GM12878 (cell line): ENCODE data around the gene ADAMTS17. TPM values are rescaled to one million over a fixed set of nuclear protein-coding genes. Genes with fewer than 3 reads are reported as not detected.

Experiments
- ATAC-seq: fragments of 200-7000 bp; cut with Tn5 transposase; 3 replicates; pipeline ENCODE4 v1.9.1; 2020; ENCODE audit warnings: mild to moderate bottlenecking, moderate library complexity
- BruUV-seq: library from RNA; stranded (reverse); fragments of 400-500 nt; replicated peaks from 2 replicates; lab custom pipeline; 2021; lab: Mats Ljungman, UMichigan
- CTCF ChIA-PET: fragments of 300-600 bp; sonication (Branson Sonifier 250); formaldehyde crosslinking; extraction: SDS; loops from one replicate; lab custom pipeline; 2021; ENCODE audit warnings: inconsistent platforms; lab: Yijun Ruan, JAX
- POLR2A ChIA-PET: fragments of 350-600 bp; formaldehyde crosslinking; extraction: SDS; loops from one replicate; lab custom pipeline; 2021; ENCODE audit warnings: inconsistent platforms; lab: Charles Lee
- RAD21 ChIA-PET: fragments of 300-600 bp; sonication (Branson Sonifier 250); formaldehyde crosslinking; loops from one replicate; lab custom pipeline; 2023; ENCODE audit warnings: antibody characterized with exemption; ENCODE audit not compliant: unreplicated experiment; lab: Charles Lee
- SMC1A ChIA-PET: fragments of 300-600 bp; sonication (Branson Sonifier 250); formaldehyde crosslinking; loops from one replicate; lab custom pipeline; 2023; ENCODE audit not compliant: unreplicated experiment, uncharacterized antibody; lab: Charles Lee
- DNase-seq: peaks from one replicate; pipeline ENCODE4 v3.0.0-alpha.2; 2011; ENCODE audit warnings: low read depth, low spot score
- FAIRE-seq: peaks from 3 replicates; lab custom pipeline; 2011; peaks lifted over from hg19 to GRCh38; lab: Jason Lieb, UNC
- H2AFZ ChIP-seq: 2 replicates; pipeline ENCODE4 v1.6.0; 2011; ENCODE audit warnings: low read depth, low read length, control low read depth; ENCODE audit not compliant: control insufficient read depth
- H3K27ac ChIP-seq: 2 replicates; pipeline ENCODE4 v1.5.1; 2011; ENCODE audit warnings: control low read depth; ENCODE audit not compliant: control insufficient read depth, insufficient read depth
- H3K27me3 ChIP-seq, 2 experiments: replicated peaks in 1 of 2; 2 replicates each; pipeline versions ENCODE4 v1.6.0 to v1.6.1; 2011; ENCODE audit warnings: low read length in 1 of 2; ENCODE audit not compliant: control insufficient read depth in 2 of 2, insufficient read depth in 2 of 2
- H3K36me3 ChIP-seq, 2 experiments: 2 replicates each; pipeline ENCODE4 v1.5.1; 2011; ENCODE audit warnings: low read length in 1 of 2; ENCODE audit not compliant: control insufficient read depth in 2 of 2, insufficient read depth in 2 of 2
- H3K4me1 ChIP-seq: 2 replicates; pipeline ENCODE4 v1.6.1; 2011; ENCODE audit warnings: mild to moderate bottlenecking, low read length, moderate library complexity, mixed read lengths; ENCODE audit not compliant: control insufficient read depth, insufficient read depth
- H3K4me2 ChIP-seq: 2 replicates; pipeline ENCODE4 v1.6.0; 2011; ENCODE audit warnings: control low read depth; ENCODE audit not compliant: control insufficient read depth, insufficient read depth
- H3K4me3 ChIP-seq: fragments of 200-600 bp; sonication (generic); 2 replicates; pipeline ENCODE4 v1.5.1; 2016
- H3K79me2 ChIP-seq: 2 replicates; pipeline ENCODE4 v1.6.0; 2011; ENCODE audit warnings: low read length; ENCODE audit not compliant: control insufficient read depth, insufficient read depth
- H3K9ac ChIP-seq: 2 replicates; pipeline ENCODE4 v1.8.0; 2011; ENCODE audit warnings: low read length, control low read depth, mixed read lengths; ENCODE audit not compliant: control insufficient read depth, insufficient read depth
- H3K9me3 ChIP-seq: replicated peaks from 3 replicates; pipeline ENCODE4 v1.5.1; 2011; ENCODE audit warnings: mild to moderate bottlenecking, low read length; ENCODE audit not compliant: control insufficient read depth, insufficient read depth
- H4K20me1 ChIP-seq: 2 replicates; pipeline ENCODE4 v1.6.0; 2011; ENCODE audit not compliant: control insufficient read depth, insufficient read depth
- ASH2L ChIP-seq: fragments of 300-600, 200-600 bp; sonication (generic); IDR thresholded peaks from 2 replicates; pipeline ENCODE4 v1.6.1; 2017; ENCODE audit warnings: low read depth, mild to moderate bottlenecking, borderline replicate concordance
- CEBPB ChIP-seq, 2 experiments: fragments of 150-350 bp in 1 of 2; IDR thresholded peaks; 2 replicates each; pipeline ENCODE4 v1.6.1; 2012 to 2014; ENCODE audit warnings: low read depth in 2 of 2, low read length in 2 of 2, borderline replicate concordance in 1 of 2, inconsistent platforms in 1 of 2
- FOXM1 ChIP-seq: IDR thresholded peaks from 2 replicates; pipeline ENCODE4 v1.6.1; 2012; ENCODE audit warnings: low read depth, mild to moderate bottlenecking, inconsistent platforms, low read length, moderate library complexity
- HDAC2 ChIP-seq: fragments of 200-600 bp; sonication (generic); IDR thresholded peaks from 2 replicates; pipeline ENCODE4 v1.6.1; 2017
- RBBP5 ChIP-seq: fragments of 200-600 bp; sonication (generic); conservative IDR thresholded peaks from 2 replicates; pipeline ENCODE4 v1.6.1; 2016
- SIX5 ChIP-seq: IDR thresholded peaks from 2 replicates; pipeline ENCODE4 v1.6.1; 2011; ENCODE audit warnings: mild to moderate bottlenecking, low read depth, low read length, moderate library complexity; ENCODE audit not compliant: severe bottlenecking
- TARDBP ChIP-seq: IDR thresholded peaks from 2 replicates; pipeline ENCODE4 v1.6.1; 2016; ENCODE audit warnings: borderline replicate concordance
- TCF3 ChIP-seq: IDR thresholded peaks from 2 replicates; pipeline ENCODE4 v1.6.1; 2012; ENCODE audit warnings: low read depth, mild to moderate bottlenecking, low read length, borderline replicate concordance; ENCODE audit not compliant: insufficient read depth
- ZNF24 ChIP-seq: fragments of 450-650 bp; IDR thresholded peaks from 2 replicates; pipeline ENCODE4 v1.6.1; 2017; ENCODE audit warnings: antibody characterized with exemption, mild to moderate bottlenecking
- WGBS: methylation state at CpG from one replicate; pipeline ENCODE4 v1.1.6; 2016; ENCODE audit warnings: low lambda C conversion rate; ENCODE audit not compliant: insufficient replicate concordance, insufficient coverage; ENCODE audit errors: missing lambda C conversion rate; 5-methylcytosine and 5-hydroxymethylcytosine counted together
- in situ Hi-C: fragments of 300-500 bp; cut with MboI; formaldehyde crosslinking; loops from 9 replicates; pipeline ENCODE4 v1.14.3; 2018; ENCODE audit warnings: mixed read lengths
- intact Hi-C: fragments of 100-400 bp; cut with micrococcal nuclease; formaldehyde crosslinking; loops from one replicate; pipeline ENCODE4 v1.14.2; 2022; ENCODE audit not compliant: unreplicated experiment
- polyA plus RNA-seq, 11 experiments: library from polyadenylated mRNA; depleted of rRNA in 4 of 11; unstranded in 6 of 11; stranded (reverse) in 5 of 11; fragments of >200 nt; fragmentation: Nextera tagmentation in 4 of 11; fragmentation: Illumina TruSeq in 1 of 11; extraction: Ambion mirVana in 4 of 11; extraction: Trizol in 1 of 11; gene quantifications; 1 replicate in 1 of 11; 2 replicates in 10 of 11; pipeline versions ENCODE4 v1.2.1 to v1.2.3, GENCODE V29; 2011 to 2016; ENCODE audit warnings: inconsistent platforms in 2 of 11, missing spikeins in 2 of 11, low read depth in 1 of 11
- total RNA-seq, 4 experiments: library from RNA; depleted of rRNA in 3 of 4; stranded (reverse); fragments of >200 nt in 3 of 4; fragmentation: Illumina TruSeq in 1 of 4; extraction: Trizol in 1 of 4; gene quantifications; 2 replicates each; pipeline versions ENCODE4 v1.2.1 to v1.2.3, GENCODE V29; 2013 to 2021
- TF ChIP-seq, protein P1 (sequence below): fragments of 450-650 bp; formaldehyde crosslinking; IDR thresholded peaks from 2 replicates; pipeline ENCODE4 v1.5.0; 2022; ENCODE audit warnings: mild to moderate bottlenecking, missing genetic modification characterization

Gene ADAMTS17
- total and polyA plus RNA-seq, 10 of the 15 experiments (the other 5 are each of a cell fraction or from before 2014, with no cell fraction given), result 0.04 to 0.50 (median 0.10) TPM; not detected in 4

DNA sequence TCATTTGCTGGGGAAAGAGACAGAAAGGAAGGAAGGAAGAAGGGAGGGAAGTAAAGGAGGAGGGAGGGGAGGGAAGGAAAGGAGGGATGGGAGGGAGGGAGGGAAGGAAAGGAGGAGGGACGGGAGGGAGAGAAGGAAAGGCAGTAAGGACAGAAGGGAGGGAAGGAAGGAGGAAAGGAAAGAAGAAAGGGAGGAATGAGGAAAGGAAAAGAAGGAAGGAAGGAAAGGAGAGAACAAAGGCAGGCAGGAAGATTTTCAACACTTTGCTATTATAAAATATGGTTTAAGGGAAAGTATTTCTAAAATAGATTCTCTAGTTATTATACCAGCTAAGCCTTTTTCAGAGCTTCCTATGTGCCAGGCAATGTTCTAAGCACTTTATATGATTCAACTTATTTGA, 330.5 kb downstream of the ADAMTS17 start:
- TF ChIP-seq RBBP5 (no peak), FOXM1 (no peak), TARDBP (no peak), HDAC2 (no peak), SIX5 (no peak), ZNF24 (no peak), TCF3 (no peak), CEBPB (IDR thresholded peaks at IDR 0.05; ENCODE audit: borderline replicate concordance in 1 of 2, low read depth in 2 of 2, low read length in 2 of 2) (no peak), ASH2L (no peak)
- TF ChIP-seq, protein P1, sequence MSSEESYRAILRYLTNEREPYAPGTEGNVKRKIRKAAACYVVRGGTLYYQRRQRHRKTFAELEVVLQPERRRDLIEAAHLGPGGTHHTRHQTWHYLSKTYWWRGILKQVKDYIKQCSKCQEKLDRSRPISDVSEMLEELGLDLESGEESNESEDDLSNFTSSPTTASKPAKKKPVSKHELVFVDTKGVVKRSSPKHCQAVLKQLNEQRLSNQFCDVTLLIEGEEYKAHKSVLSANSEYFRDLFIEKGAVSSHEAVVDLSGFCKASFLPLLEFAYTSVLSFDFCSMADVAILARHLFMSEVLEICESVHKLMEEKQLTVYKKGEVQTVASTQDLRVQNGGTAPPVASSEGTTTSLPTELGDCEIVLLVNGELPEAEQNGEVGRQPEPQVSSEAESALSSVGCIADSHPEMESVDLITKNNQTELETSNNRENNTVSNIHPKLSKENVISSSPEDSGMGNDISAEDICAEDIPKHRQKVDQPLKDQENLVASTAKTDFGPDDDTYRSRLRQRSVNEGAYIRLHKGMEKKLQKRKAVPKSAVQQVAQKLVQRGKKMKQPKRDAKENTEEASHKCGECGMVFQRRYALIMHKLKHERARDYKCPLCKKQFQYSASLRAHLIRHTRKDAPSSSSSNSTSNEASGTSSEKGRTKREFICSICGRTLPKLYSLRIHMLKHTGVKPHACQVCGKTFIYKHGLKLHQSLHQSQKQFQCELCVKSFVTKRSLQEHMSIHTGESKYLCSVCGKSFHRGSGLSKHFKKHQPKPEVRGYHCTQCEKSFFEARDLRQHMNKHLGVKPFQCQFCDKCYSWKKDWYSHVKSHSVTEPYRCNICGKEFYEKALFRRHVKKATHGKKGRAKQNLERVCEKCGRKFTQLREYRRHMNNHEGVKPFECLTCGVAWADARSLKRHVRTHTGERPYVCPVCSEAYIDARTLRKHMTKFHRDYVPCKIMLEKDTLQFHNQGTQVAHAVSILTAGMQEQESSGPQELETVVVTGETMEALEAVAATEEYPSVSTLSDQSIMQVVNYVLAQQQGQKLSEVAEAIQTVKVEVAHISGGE, result no peak
- TF ChIP-seq, all 136 proteins: peak for 0
- WGBS, result no CpG with 5 or more reads among the region's 1 CpG
- in situ Hi-C loops (no loop called here), intact Hi-C loops (no loop called here)
- no peak overlapping the region for H3K9ac ChIP-seq
- H3K4me1 ChIP-seq, result no peaks in the 10 kb centered on the region
- ChIA-PET RAD21 (no interaction called here), SMC1A (no interaction called here), CTCF (no interaction called here), POLR2A (no interaction called here)
- no peak for DNase-seq
- FAIRE-seq, result no peak
- no peaks in the 10 kb centered on the region for H3K36me3 ChIP-seq
- BruUV-seq, result no TSS peak
- no peak for ATAC-seq
- no peak overlapping the region for H2AFZ ChIP-seq
- H3K9me3 ChIP-seq, result no peaks in the 10 kb centered on the region
- H3K79me2 ChIP-seq, result no peaks in the 10 kb centered on the region
- no peaks in the 10 kb centered on the region for H4K20me1 ChIP-seq
- H3K4me2 ChIP-seq, result no peak overlapping the region
- no peak overlapping the region for H3K4me3 ChIP-seq
- no peaks in the 10 kb centered on the region for H3K27me3 ChIP-seq
- no peak overlapping the region for H3K27ac ChIP-seq
